ENCODE results near the gene AOPEP. TPM values are rescaled to one million over a fixed set of nuclear protein-coding genes. Genes with fewer than 3 reads are reported as not detected.

The AOPEP gene
- total RNA-seq, 1 donor from 2014 or later, result 92.3 TPM

DNA sequence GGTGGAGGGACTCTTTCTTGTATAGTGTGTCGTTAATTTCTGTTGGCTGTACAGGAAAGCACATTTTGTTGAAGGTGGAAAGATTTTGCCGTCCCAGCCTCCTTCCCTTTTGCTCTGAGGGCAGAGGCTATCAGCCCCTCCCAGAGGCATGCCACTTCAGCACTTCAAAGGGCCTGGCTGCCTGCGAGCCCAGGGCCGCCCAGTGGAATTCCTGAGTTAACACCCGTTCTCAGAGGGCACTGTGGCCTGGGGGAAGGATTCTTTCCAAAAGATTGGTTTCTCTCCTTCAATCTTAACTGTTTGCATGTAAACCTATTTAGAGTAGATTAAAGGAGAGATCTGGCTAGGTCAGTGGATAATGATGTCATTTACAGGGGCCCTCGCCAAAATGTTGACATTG, 352.4 kb downstream of the AOPEP start:
- H3K4me3 Mint-ChIP-seq (ENCODE audit: unreplicated experiment), result no peak overlapping the region
- peak overlapping the region; percentile 91 for H3K27ac Mint-ChIP-seq (ENCODE audit: unreplicated experiment)
- no peak for DNase-seq (ENCODE audit: low spot score)
- H3K9me3 Mint-ChIP-seq (ENCODE audit: low read depth), result no peaks in the 10 kb centered on the region
- H3K27me3 Mint-ChIP-seq (ENCODE audit: low read depth), result no peaks in the 10 kb centered on the region
- H3K4me1 Mint-ChIP-seq (ENCODE audit: low read depth), result peaks cover 44% of the 10 kb centered on the region
- H3K36me3 Mint-ChIP-seq (ENCODE audit: low read depth), result peaks cover 44% of the 10 kb centered on the region
- TF ChIP-seq, protein P1, sequence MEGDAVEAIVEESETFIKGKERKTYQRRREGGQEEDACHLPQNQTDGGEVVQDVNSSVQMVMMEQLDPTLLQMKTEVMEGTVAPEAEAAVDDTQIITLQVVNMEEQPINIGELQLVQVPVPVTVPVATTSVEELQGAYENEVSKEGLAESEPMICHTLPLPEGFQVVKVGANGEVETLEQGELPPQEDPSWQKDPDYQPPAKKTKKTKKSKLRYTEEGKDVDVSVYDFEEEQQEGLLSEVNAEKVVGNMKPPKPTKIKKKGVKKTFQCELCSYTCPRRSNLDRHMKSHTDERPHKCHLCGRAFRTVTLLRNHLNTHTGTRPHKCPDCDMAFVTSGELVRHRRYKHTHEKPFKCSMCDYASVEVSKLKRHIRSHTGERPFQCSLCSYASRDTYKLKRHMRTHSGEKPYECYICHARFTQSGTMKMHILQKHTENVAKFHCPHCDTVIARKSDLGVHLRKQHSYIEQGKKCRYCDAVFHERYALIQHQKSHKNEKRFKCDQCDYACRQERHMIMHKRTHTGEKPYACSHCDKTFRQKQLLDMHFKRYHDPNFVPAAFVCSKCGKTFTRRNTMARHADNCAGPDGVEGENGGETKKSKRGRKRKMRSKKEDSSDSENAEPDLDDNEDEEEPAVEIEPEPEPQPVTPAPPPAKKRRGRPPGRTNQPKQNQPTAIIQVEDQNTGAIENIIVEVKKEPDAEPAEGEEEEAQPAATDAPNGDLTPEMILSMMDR (IDR thresholded peaks at IDR 0.05), result no peak

DNA sequence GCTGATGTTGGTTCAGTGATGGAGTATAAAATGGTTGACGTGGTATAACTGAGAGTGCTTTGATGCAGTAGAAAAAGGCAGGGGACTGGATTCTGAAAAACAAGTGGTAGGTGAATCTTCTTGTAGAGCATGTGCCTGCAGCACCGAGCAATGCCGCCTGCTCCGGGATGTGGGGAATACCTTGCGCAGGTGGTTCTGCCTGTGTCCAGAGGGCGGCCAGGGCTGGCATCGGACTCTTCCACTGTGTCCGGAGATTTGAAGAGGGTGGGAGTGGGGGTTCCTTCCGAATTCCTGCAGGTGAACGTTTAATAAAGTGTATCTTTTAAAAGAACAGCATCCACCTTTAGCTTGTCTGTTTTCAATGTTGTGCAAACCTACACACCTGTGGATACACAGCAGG, 353.0 kb downstream of the AOPEP start:
- TF ChIP-seq, protein P1 (IDR thresholded peaks at IDR 0.05), result no peak
- Mint-ChIP-seq H3K36me3 (ENCODE audit: low read depth) (peaks cover 49% of the 10 kb centered on the region), H3K4me3 (ENCODE audit: unreplicated experiment) (no peak overlapping the region), H3K4me1 (ENCODE audit: low read depth) (peaks cover 44% of the 10 kb centered on the region), H3K27me3 (ENCODE audit: low read depth) (no peaks in the 10 kb centered on the region), H3K9me3 (ENCODE audit: low read depth) (no peaks in the 10 kb centered on the region), H3K27ac (ENCODE audit: unreplicated experiment) (peak overlapping the region; percentile 91)
- DNase-seq (ENCODE audit: low spot score), result no peak

DNA sequence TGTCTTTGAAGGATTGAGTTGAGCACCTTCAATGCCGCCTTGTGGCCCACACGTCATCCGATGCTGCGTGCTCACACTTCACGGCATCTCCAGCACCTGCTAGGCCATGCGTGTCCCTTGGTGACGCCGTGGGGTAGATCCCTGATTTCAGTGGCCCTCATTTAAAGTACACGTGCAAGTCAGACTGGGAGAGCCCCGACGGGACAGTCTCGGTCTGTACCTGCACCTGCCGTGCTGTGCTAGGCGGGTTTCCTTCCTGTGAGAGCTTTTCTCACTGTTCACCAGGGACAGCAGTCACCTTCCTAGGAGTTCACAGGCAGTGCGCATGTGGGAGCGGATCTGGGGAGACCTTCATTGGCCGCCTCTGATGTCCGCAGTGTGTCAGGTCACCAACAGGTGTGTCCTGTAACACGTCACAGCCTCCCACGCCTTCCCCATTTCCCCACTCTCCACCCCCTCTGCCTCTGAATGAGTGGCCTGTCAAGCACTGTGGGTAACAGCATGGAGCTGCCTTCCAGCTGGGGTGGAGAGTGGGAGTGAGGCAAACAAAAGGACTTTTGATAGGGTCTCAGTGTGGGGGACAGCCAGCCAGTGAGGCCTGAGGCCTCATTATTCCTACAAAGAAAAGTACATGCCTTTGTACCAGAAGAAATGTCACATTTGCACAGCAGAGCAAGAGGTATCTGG, 354.6 kb downstream of the AOPEP start:
- DNase-seq (ENCODE audit: low spot score), result no peak

DNA sequence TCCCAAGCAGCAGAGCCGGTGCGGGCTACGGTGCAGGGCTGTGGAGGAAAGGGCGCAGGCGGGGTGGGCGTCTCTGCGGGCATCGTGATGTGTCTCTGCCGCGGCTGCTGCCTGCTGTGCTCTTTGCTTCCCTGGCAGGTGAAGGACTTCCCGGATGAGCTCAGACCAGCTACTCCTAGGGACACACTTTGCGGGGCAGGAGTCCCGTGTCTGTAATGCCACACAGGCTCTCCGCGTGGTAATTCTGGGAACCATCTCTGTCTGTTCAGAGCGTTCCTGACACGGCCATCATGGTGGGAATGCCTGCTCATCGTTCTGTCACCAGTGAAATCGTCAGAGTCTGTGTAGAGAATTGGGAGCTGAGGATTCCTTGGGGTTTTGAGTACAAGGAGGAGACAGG, 355.5 kb downstream of the AOPEP start:
- peaks cover 50% of the 10 kb centered on the region for H3K4me1 Mint-ChIP-seq (ENCODE audit: low read depth)
- no peak for DNase-seq (ENCODE audit: low spot score)
- no peaks in the 10 kb centered on the region for H3K27me3 Mint-ChIP-seq (ENCODE audit: low read depth)
- TF ChIP-seq, protein P1 (IDR thresholded peaks at IDR 0.05), result no peak
- no peak overlapping the region for H3K27ac Mint-ChIP-seq (ENCODE audit: unreplicated experiment)
- peaks cover 57% of the 10 kb centered on the region for H3K36me3 Mint-ChIP-seq (ENCODE audit: low read depth)
- H3K9me3 Mint-ChIP-seq (ENCODE audit: low read depth), result no peaks in the 10 kb centered on the region
- H3K4me3 Mint-ChIP-seq (ENCODE audit: unreplicated experiment), result no peak overlapping the region

More for the DNA sequence above, 354.6 kb downstream of the AOPEP start:
- no peaks in the 10 kb centered on the region for H3K9me3 Mint-ChIP-seq (ENCODE audit: low read depth)
- H3K4me3 Mint-ChIP-seq (ENCODE audit: unreplicated experiment), result no peak overlapping the region
- H3K27me3 Mint-ChIP-seq (ENCODE audit: low read depth), result no peaks in the 10 kb centered on the region
- peak overlapping the region; percentile 90 for H3K27ac Mint-ChIP-seq (ENCODE audit: unreplicated experiment)
- H3K4me1 Mint-ChIP-seq (ENCODE audit: low read depth), result peaks cover 48% of the 10 kb centered on the region
- TF ChIP-seq, protein P1 (IDR thresholded peaks at IDR 0.05), result no peak
- peaks cover 53% of the 10 kb centered on the region for H3K36me3 Mint-ChIP-seq (ENCODE audit: low read depth)

DNA sequence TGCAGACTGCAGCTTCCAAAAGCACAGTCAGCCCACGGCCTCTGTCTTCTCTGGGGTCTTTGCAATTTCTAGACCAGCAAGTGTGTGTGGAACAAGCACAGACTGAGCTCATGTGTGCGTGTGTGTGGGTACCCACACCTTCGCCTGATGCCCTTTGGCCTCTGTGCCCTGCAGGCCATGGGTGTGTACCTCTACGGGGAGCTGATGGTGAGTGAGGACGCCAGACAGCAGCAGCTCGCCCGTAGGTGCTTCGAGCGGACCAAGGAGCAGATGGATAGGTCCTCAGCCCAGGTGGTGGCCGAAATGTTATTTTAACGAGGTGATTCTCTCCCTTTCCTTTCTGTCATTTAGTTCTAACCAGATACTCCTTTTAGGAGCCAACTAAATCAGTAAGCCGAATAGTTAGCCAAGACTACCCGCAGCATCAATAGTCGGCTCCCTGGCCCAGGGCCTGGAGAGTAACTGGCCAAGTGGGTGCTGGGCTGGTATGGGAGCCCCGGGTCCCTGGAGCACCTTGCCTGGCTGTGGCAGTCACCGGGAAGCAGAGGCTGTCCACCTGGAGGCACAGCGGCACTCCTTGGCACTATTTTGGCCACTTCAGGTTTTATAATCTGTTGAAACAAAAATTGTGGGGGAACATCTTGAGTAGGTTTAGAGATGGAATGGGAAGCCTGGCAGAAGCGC, 356.0 kb downstream of the AOPEP start:
- H3K4me1 Mint-ChIP-seq (ENCODE audit: low read depth), result peaks cover 47% of the 10 kb centered on the region

More for the DNA sequence above, 356.0 kb downstream of the AOPEP start:
- TF ChIP-seq, protein P1 (IDR thresholded peaks at IDR 0.05), result no peak
- H3K27ac Mint-ChIP-seq (ENCODE audit: unreplicated experiment), result peak overlapping the region; percentile 32
- peaks cover 55% of the 10 kb centered on the region for H3K36me3 Mint-ChIP-seq (ENCODE audit: low read depth)
- H3K4me3 Mint-ChIP-seq (ENCODE audit: unreplicated experiment), result no peak overlapping the region
- H3K9me3 Mint-ChIP-seq (ENCODE audit: low read depth), result no peaks in the 10 kb centered on the region
- no peaks in the 10 kb centered on the region for H3K27me3 Mint-ChIP-seq (ENCODE audit: low read depth)
- DNase-seq (ENCODE audit: low spot score), result no peak
